Thyroid gland (tissue), 4 donors: ENCODE measurements around the gene C16orf96. TPM values are rescaled to one million over a fixed set of nuclear protein-coding genes. Genes with fewer than 3 reads are reported as not detected.

Experiments
- DNase-seq, 2 donors: peaks; one replicate each; pipeline ENCODE4 v3.0.0-alpha.2; 2019
- H3K27ac ChIP-seq, 3 donors: fragments of 200-600 bp; sonication (generic); 1 replicate in 2 of 3; 2 replicates in 1 of 3; pipeline ENCODE4 v1.5.1; 2016 to 2019; ENCODE audit warnings: mild to moderate bottlenecking in 1 of 3, moderate library complexity in 1 of 3
- H3K27me3 ChIP-seq: fragments of 200-600 bp; sonication (generic); one replicate; pipeline ENCODE4 v1.5.1; 2019
- H3K36me3 ChIP-seq, 2 donors: fragments of 200-600 bp; sonication (generic); one replicate each; pipeline ENCODE4 v1.5.1; 2016 to 2019
- H3K4me1 ChIP-seq, 2 donors: fragments of 200-600 bp; sonication (generic); one replicate each; pipeline ENCODE4 v1.5.1; 2017 to 2019
- H3K4me3 ChIP-seq, 3 donors: fragments of 200-600 bp; sonication (generic); replicated peaks in 1 of 3; 1 replicate in 2 of 3; 2 replicates in 1 of 3; pipeline ENCODE4 v1.5.1; 2016; ENCODE audit warnings: mild to moderate bottlenecking in 1 of 3
- H3K9me3 ChIP-seq: fragments of 200-600 bp; sonication (generic); one replicate; pipeline ENCODE4 v1.5.1; 2017
- CTCF ChIP-seq, 6 experiments: fragments of 200-600 bp in 3 of 6; fragments of 450-650 bp in 3 of 6; sonication (generic) in 3 of 6; IDR thresholded peaks; one replicate each; pipeline ENCODE4 v1.5.1; 2016 to 2019; ENCODE audit warnings: antibody characterized with exemption in 6 of 6, mild to moderate bottlenecking in 2 of 6, inconsistent platforms in 1 of 6, moderate library complexity in 1 of 6
- POLR2A ChIP-seq, 2 donors: fragments of 450-650 bp; IDR thresholded peaks; one replicate each; pipeline ENCODE4 v1.6.1; 2017; ENCODE audit warnings: antibody characterized with exemption in 2 of 2, mild to moderate bottlenecking in 2 of 2, moderate library complexity in 1 of 2
- WGBS, 2 donors: methylation state at CpG; one replicate each; pipeline ENCODE4 v1.1.5; 2017; 5-methylcytosine and 5-hydroxymethylcytosine counted together
- intact Hi-C: fragments of 100-400 bp; cut with DNase I; formaldehyde crosslinking; loops from one replicate; pipeline ENCODE4 v1.15.1; 2023
- total RNA-seq, 4 donors: library from RNA; depleted of rRNA; stranded (reverse); fragments of >200 nt; gene quantifications; one replicate each; pipeline ENCODE4 v1.2.3, GENCODE V29; 2016

Gene C16orf96
- total RNA-seq, 4 donors from 2014 or later = 0.11 to 0.88 (median 0.62) TPM

- Histone ChIP-seq H3K4me3 (no peak overlapping the region), H3K9me3 (no peaks in the 10 kb centered on the region), H3K36me3 (peaks cover 4 to 8% of the 10 kb centered on the region in 2 donors), H3K27me3 (no peaks in the 10 kb centered on the region), H3K4me1 (peaks cover 28 to 40% of the 10 kb centered on the region in 2 donors), H3K27ac (no peak overlapping the region)
- intact Hi-C loops = no loop called here
- TF ChIP-seq POLR2A (IDR thresholded peaks at IDR 0.05) = no peak
- TF ChIP-seq CTCF (IDR thresholded peaks at IDR 0.05) = no peak
- WGBS, 2 donors = 80 to 88% methylated on average over 13 of the region's 13 CpGs
- no peak for DNase-seq
Observed at GRCh38 chr16:4603624-4604170, 47.6 kb downstream of the C16orf96 start.

GRCh38 chr16:4604401-4604800 is 48.3 kb downstream of the C16orf96 start:
- TF ChIP-seq POLR2A (IDR thresholded peaks at IDR 0.05) = no peak
- no peak for TF ChIP-seq CTCF (IDR thresholded peaks at IDR 0.05)
- DNase-seq = no peak
- H3K27ac ChIP-seq = no peak overlapping the region
- intact Hi-C loops = no loop called here
- H3K27me3 ChIP-seq = no peaks in the 10 kb centered on the region
- H3K4me3 ChIP-seq = no peak overlapping the region
- H3K9me3 ChIP-seq = no peaks in the 10 kb centered on the region
- peaks cover 8 to 12% of the 10 kb centered on the region in 2 donors for H3K36me3 ChIP-seq
- 61 to 66% methylated on average over 4 to 15 of the region's 15 CpGs for WGBS, 2 donors
- H3K4me1 ChIP-seq = peaks cover 28 to 40% of the 10 kb centered on the region in 2 donors

DNA sequence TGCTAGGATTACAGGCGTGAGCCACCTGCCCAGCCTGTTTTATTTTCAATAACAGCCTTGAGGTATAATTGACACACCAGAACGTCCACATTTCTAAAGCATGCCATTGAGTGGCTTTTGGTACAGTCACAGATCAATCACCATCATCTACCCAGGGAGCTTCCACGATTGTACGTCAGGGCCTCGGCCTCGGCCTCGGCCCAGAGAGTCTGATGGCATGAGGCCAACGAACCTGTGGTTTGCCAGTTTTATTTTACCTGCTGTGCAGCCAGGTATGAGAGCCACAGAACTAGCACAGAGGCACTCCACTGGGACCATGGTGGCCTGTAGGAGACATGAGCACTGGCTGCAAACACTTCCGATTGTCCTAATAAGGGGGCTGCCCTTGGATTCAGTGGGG is 50.2 kb downstream of the C16orf96 start:
- WGBS, 2 donors = 39 to 49% methylated on average over 9 of the region's 9 CpGs
- peak overlapping the region in 2 of 3 donors; percentile 26 to 72 for H3K27ac ChIP-seq
- peak; percentile 89 to 92 for DNase-seq
- TF ChIP-seq CTCF (IDR thresholded peaks at IDR 0.05) = no peak
- TF ChIP-seq POLR2A (IDR thresholded peaks at IDR 0.05) = no peak
- H3K9me3 ChIP-seq = no peaks in the 10 kb centered on the region
- no peaks in the 10 kb centered on the region for H3K27me3 ChIP-seq
- H3K4me3 ChIP-seq = no peak overlapping the region
- H3K36me3 ChIP-seq = peaks cover 8 to 12% of the 10 kb centered on the region in 2 donors
- H3K4me1 ChIP-seq = peaks cover 20 to 34% of the 10 kb centered on the region in 2 donors
- intact Hi-C loops = no loop called here

- H3K27me3 ChIP-seq = no peaks in the 10 kb centered on the region
- 86 to 92% methylated on average over 13 to 22 of the region's 22 CpGs for WGBS, 2 donors
- H3K4me3 ChIP-seq = no peak overlapping the region
- no peaks in the 10 kb centered on the region for H3K9me3 ChIP-seq
- TF ChIP-seq CTCF (IDR thresholded peaks at IDR 0.05) (no peak), POLR2A (IDR thresholded peaks at IDR 0.05) (no peak)
- peaks cover 8 to 12% of the 10 kb centered on the region in 2 donors for H3K36me3 ChIP-seq
- peak overlapping the region; percentile 1 to 59 (median 31) for H3K27ac ChIP-seq
- DNase-seq = peak; percentile 16 to 47
- H3K4me1 ChIP-seq = peaks cover 21 to 44% of the 10 kb centered on the region in 2 donors
- intact Hi-C loops = no loop called here
Observed at GRCh38 chr16:4607841-4608703, 51.9 kb downstream of the C16orf96 start.

DNA sequence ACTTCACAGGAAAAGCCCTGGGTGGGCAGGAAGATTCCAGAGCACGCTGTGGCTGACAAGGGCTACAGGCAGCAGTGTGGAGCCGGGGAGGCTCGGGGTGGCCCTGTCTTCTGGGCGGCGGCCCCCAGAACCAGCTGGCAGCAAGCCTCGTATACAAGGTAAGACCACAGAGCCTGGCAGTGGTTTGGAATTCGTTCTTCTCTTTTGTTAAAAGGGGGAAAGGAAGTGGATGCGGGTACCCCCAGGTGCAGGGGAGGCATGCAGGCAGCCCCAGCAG is 52.5 kb downstream of the C16orf96 start:
- Histone ChIP-seq H3K4me3 (no peak overlapping the region), H3K9me3 (no peaks in the 10 kb centered on the region), H3K4me1 (peaks cover 27 to 49% of the 10 kb centered on the region in 2 donors), H3K36me3 (peaks cover 8 to 12% of the 10 kb centered on the region in 2 donors), H3K27ac (no peak overlapping the region), H3K27me3 (no peaks in the 10 kb centered on the region)
- intact Hi-C loops = no loop called here
- DNase-seq = no peak
- WGBS, 2 donors = 94 to 97% methylated on average over 6 to 8 of the region's 8 CpGs
- TF ChIP-seq CTCF (IDR thresholded peaks at IDR 0.05) = no peak
- no peak for TF ChIP-seq POLR2A (IDR thresholded peaks at IDR 0.05)
